ENCODE data around the gene PPARGC1A.

The PPARGC1A gene

DNA sequence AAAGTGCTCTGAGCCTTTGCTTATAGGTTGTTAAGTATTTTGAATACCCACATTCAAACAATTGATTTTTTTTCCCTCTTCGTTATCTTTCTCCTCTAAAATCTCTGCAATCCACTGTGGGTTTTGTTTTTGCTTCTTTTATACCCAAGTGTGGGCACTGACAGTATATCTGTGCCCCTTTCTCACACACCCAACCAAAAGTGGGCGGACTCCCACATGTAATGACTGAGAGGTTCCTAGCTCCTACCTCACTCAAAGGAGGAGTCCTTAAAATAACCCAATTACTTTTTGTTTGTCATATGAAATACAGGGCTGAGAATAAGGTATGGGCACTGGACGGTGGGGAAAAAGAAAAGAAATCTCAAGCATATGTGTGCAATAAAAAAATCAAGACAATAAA lies 51.7 kb downstream of the PPARGC1A start:
- no peak for DNase-seq (ENCODE audit: low read depth)

DNA sequence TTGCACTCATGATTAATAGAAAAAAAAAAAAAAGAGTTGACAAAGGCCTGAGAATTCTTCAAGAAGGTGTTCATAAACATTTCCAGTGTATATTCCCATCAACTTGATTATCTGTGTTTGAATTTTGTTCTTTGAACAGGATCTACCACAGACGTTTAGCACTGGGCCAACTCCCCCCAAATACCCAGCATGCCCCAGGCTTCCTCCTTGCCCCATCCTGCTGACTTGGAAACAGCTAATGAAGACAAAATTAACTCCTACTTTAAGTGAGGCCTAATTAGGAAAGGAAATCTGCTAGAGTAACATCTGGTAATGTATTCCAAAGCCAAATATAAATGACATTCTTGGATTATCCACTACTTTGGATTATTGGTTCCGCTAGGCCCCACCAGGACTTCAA lies 52.5 kb downstream of the PPARGC1A start:
- DNase-seq (ENCODE audit: low read depth) = no peak

DNA sequence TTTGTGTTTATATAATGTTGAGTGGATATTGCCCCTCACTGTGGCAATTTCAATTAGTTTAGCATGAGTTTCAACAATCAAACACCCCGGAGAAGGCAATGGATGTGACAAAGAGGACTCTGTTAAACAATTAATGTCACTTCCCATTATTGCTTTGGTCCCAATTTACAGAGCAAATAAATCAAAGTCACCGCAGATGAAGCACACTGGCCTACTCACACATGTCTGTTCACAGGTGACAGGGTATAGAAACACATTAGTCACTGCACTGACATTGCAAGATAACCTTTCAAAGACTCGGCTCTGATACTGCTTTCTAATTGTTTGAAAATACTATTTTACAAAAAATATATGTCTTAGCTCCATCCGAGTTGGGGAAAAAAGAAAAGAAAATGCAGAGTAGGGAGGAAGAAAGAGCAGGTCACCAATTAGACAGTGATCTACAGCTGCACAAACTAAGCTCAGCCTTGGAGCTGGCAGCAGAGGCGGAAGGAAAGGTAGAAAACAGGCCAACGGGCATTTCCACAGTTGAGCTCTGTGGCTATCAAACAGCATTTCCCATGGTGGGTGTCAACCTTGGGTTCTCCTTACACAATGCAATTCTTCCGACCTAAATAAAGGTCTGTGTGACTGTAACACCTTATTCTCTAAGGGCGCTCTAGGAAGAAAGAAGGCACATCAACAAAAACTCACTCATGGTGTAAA lies 53.9 kb downstream of the PPARGC1A start:
- DNase-seq (ENCODE audit: low read depth) = no peak

DNA sequence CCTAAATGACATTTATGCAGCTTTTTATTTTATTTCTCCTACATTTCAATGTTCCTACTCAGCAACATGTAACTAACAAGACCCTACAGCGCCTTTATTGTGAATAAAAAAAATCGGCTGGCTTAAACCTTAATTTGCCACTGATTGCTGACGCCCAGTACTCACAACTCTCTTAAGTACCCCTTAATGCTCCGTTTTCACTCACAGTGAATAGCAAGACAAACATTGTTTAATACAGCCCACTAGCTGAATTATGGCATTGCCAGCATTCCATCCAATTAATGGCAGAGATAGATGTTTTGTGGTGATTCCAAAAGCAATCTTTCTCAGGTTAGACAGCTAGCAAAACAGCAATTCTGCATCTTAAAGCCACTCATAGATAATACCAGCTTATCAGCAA lies 61.1 kb downstream of the PPARGC1A start:
- DNase-seq (ENCODE audit: low read depth) = no peak

DNA sequence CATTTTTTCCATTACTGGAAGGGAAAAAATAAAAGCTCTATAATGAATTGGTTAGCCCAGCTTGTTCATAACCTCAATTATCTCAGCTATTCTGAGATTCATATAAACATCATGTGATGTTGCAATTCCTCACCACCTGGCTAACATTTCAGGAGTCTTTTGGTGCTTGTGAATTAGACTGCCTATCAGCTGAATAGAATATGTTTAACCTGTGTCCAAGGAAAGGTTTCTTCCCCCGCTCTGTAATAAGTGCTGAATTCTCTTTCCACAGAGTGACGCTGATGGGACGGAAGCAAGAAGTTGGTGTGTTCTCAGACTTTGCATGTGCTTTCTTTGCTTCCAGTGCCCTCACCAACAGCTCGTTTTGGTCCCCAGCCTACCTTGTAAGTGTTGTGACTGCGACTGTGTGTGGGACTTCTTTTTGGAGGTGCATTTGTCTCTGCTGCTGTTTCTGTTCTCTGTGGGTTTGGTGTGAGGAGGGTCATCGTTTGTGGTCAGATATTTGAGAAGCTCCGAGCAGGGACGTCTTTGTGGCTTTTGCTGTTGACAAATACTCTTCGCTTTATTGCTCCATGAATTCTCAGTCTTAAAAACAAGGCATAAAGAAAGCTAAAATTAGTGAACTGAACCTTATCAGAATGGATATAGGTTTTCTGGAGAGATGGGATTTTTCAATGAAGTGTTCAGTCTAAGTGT lies 61.7 kb downstream of the PPARGC1A start:
- DNase-seq (ENCODE audit: low read depth) = no peak

DNA sequence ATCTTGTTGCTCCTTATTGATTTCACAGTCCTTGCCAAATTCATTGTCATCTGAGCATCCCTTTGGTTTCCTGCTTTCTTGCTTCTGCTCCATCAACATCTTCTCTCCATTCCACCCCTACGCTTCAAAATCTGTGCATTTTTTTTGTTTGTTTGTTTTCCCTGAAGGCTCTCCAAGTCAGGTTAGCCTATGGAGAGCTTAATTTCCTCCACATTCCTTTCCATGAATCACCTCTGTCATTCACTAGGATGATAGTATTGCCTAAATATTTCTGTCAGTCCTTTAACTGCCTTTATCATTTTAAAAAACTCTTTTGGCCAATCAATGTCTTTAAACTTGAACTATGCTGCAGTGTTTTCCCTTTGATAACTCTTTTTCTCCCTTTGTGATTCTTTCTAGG lies 67.7 kb downstream of the PPARGC1A start:
- DNase-seq (ENCODE audit: low read depth) = no peak

DNA sequence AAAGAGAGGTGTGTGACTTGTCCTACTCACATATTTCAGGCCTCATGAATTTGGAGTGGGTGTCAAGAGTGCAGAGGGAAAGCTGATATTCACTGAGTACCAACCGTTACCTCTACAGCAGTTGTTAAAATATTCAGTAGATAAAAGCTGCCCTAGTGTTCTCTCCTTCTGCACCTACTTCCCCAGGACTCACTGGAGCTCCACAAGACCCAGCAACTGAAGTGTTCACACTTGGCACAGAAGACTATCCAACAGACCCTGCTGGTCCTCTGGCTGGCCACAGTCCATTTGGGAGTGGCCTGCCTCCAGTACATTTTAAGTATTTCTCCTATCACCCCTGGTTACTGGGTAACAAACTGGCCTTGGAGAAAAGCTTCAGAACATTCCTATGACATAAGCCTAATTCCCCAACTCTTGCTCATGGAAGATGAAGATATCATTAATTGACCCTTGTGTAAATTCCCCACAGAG lies 70.8 kb downstream of the PPARGC1A start:
- peak; percentile 8 for DNase-seq (ENCODE audit: low read depth)

DNA sequence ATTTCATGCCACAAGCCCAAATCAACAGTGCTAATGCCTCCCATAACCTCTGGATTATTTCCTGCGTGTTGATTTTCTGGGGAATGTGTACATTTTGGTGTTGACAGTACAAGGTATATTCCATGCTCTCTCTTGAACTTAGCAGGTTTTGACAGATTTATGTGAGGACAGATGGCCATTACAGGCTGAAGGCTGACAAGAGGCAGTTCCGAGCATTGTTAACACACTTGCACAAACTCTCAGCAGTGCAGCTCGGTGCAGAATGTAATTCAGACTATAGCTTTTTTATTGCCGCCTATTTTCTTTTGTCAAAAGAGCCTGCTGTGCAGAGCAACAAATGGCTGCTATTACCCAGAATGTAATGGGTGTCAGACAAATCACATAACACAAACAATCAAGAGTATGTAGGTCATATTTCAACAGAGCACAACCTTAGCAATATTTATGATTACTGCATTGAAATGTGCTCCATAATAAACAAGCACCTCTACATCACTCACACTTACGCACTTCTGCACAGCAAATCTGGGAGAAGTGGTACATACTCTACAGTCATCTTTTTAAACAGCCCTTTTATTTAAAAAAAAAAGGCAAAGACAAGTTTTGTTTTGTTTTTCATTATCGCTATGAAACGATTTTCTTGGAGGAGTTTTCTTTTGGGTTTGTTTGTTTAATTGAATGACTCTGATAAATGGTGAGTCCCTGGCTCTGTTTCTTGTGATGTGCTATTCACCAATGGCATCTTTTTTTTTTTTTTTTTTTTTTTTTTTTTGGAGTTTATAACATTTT lies 71.6 kb downstream of the PPARGC1A start:
- no peak for DNase-seq (ENCODE audit: low read depth)

DNA sequence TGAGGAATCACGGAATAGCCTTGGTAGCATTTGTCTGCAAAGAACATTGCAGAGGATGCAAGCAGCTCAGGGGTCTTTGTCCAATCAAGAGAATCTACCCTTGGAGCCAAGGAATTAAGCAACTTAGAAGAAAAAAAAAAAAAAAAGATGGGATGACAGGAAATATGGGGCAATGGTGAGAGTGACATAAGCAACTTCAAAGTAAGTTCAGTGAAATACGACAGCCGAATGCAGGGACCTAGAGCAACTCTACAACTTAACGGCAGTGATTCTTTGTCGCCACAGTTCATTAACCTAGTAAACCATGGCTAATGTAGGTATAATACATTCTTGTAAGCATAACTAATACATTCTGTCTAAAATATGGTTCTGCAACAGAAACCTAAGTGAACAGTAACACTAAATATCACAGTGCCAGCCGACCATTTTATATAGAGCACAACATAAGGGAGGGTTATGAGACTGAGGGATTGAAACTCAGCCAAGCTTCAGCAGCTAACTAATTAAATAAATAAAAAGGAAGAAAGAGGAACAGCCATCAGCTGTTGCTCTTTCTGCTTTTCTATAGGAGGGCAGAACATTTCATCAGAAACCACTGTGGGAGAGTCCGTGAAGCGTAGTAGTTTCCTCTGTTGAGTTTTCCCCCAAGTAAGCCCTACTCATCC lies 74.7 kb downstream of the PPARGC1A start:
- DNase-seq (ENCODE audit: low read depth) = no peak

DNA sequence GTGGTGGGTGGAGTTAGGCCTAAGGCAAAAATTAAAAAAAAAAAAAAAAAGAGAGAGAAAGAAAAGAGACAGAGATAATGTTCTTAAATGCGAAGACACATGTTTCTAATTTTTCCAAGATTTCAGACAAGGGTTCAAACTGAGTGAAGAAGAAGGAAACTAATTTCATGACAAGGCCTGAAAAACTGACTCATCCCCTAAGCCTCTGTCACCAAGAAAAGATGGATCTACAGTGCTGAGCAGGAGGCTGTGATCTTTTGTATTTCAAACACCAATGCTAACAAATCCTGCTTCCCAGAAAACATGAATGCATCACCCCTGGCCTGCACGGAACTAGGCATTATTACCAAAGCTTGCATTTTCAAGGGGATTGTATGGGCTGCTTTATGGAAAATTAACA lies 75.3 kb downstream of the PPARGC1A start:
- DNase-seq (ENCODE audit: low read depth) = no peak

DNA sequence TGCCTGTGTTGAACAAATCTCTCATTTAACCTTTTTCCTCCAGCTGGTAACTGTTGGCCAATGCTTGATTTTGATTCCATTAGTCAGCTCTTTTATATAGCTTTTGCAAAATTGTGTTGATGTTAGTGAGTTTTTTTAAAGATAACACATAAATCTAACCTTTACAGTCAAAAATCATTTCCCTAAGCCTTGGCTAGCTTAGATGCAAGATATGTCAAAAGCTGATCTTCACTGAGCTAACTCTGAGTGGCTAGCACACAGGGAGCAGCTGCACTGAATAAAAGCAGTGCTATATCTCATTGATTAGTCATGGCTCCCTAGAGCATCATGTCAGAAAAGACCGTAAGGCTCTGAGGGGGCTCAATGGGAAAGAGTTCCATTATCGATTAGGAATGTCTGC lies 78.7 kb downstream of the PPARGC1A start:
- no peak for DNase-seq (ENCODE audit: low read depth)

DNA sequence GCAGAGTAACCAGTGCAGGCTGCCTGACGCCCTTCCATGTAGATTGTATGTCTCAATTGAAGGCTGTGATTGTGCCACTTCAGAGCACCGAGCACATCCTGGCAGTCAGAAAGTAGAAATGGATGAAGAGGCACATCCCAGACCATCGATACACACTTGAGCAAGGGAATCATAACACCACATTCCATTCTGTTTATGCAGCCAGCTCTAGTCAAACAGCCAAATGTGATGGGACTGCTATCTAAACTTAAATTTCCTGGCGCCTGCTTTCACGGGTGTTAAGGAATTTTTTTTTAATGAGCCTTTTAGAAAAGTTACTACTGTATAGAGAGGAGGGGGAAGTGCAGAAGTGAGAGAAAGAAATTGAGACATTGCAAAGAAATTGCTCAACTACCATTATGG lies 84.4 kb downstream of the PPARGC1A start:
- no peak for DNase-seq (ENCODE audit: low read depth)

DNA sequence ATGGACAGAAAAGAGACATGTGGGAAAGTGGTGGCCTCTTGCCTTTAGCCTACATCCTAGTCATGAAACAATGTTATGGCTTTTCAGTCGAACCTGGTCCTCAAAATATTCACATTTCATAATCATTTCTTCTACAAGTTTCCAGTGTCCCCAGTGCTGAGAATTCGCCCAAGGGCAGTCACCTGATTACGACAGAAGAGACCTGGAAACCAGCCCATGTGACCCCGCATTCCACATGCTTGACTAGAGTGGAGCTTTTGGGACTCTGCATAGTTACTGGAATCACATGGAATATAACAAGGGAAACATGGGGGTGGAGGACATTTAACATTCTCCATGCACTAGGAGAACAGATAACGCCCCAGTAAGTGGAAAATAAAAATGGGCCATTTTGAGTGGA lies 100.1 kb downstream of the PPARGC1A start:
- peak; percentile 55 for DNase-seq (ENCODE audit: low read depth)

DNA sequence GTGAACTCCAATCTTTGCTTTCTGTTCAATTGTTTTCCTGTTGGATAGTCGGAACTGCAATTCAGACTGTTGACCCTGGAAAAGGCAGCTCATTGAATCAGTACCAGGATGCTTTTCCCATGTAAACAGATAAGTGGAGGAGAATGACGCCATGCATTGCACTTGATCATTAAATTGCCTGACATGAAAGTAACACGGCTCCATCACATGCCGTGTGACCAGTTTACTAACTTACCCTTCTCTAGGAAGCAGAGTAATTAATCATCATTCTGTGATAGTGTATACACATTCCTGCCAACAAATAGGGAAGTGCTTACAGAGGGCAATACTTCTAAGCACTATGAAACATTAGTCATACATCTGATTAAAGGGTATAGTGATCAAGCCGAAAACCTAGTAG lies 101.4 kb downstream of the PPARGC1A start:
- DNase-seq (ENCODE audit: low read depth) = no peak

DNA sequence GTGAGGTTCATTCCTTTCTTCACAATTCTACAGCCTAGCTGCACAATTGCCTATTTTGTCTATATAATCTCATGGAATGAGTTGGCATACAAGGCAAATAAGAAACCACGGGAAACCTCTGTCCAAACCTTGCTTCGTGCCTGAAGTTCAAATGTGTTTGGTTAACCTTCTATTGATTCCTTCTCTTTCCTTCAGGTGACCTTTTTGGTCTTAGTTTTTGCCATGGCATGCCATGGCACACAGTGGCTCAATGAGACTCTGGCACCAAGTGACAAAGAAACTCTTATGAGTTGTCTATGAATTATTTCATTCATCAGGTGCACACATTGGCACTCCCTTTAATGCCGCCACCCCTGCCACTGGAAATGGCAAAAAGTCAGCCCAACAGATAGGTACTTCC lies 101.8 kb downstream of the PPARGC1A start:
- no peak for DNase-seq (ENCODE audit: low read depth)

DNA sequence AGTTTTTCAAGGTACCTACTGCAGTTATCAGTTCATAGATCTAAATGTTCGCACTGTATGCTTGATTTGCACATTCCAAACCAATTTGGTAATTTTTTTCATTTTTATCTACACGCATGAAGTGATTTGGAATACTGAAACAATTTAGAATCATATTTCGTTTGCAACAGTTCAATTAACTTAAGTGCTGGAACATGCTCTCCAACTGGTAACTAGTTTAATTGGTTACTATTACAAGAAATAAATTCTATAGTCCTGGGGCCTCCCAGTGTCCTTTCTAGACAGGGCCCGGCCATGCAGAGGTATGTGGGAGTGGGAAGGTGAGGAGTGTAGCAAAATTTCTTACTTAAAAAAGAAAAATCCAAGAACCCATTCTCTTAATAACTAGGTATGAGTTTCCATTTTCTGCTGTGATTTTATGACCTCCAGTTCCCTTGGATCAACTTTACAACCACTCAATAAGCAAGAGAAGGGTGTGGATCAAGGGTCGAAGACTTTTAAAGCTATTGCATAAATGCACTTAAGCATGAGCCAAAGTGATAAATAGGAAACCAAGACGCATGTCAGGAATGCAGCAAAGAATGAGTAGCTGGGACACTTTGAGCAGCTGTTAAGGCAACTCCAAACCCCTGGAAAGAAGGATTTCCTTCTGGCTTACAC lies 106.9 kb downstream of the PPARGC1A start:
- no peak for DNase-seq (ENCODE audit: low read depth)

DNA sequence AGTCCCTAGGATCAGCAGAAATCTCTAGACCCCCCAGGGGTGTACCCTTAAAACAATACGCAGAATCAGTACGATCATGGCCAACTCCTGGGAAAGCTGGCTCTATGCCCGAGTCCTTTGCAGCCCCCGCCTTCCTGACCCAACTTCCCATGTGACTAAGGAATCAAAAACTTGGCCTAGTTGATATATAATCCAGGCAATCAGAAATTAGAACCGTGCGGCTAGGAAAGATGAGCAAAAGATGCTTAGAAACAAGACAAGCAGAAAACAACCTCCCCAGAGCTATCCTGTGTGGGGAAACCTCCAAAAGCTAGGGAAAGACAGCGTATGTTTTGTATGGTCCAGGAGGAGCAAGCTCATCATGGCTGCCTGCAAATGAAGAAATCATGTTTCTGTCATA lies 110.0 kb downstream of the PPARGC1A start:
- DNase-seq (ENCODE audit: low read depth) = no peak

DNA sequence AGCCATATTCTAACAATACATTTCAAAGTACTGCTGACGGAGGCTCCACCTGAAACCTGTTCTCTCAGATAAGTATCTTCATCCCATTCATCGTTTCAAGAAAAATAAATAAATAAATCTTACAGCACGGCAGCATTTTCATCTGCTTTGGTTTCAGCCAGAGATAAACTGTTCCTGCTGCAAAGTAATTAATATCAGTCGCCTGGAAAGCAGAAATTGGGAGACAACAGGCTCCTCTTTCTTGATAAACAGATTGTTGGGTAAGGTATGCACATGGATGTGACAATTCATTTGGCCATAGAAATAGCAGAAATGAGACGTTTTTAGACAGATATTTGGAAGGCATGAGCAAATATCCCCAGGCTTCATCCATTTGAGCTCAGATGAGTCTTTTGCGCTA lies 110.4 kb downstream of the PPARGC1A start:
- DNase-seq (ENCODE audit: low read depth) = no peak

DNA sequence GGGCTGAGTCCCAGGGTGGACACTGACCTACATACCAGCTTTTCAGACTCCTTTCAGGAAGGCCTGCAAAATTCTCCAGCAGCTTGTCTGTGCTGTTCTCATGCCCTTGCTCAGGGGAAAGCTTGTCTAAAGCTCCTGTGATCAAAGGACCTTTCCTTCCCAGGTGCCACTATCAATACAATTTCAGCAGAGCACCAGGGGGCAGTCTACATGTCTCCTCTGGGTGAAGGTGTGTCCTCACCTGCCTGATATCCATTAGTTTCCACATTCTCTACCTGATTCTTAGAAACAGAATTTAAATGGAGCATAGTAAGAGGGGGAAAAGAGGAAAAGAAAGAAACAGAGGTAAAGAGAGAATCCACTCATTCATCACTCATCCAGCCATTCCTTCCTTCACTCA lies 114.2 kb downstream of the PPARGC1A start:
- no peak for DNase-seq (ENCODE audit: low read depth)

DNA sequence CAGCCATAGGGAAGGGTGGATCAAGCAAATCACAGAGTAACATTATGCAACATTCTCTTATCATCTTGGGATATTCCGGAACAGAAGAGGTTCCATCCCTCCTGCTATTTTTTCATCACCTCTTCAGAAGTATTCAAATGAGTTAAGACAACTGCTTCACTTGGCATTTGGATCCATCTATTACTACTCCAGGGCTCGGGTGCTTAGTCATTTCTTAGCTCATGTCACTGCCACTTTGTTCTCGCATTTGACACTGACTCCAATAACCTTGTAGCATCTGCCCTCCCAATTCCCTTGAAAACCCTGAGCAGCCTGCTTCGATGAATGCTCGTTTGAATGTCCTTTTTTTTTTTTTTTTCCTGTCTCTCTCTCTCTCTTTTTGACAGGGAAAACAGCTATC lies 114.9 kb downstream of the PPARGC1A start:
- DNase-seq (ENCODE audit: low read depth) = no peak

DNA sequence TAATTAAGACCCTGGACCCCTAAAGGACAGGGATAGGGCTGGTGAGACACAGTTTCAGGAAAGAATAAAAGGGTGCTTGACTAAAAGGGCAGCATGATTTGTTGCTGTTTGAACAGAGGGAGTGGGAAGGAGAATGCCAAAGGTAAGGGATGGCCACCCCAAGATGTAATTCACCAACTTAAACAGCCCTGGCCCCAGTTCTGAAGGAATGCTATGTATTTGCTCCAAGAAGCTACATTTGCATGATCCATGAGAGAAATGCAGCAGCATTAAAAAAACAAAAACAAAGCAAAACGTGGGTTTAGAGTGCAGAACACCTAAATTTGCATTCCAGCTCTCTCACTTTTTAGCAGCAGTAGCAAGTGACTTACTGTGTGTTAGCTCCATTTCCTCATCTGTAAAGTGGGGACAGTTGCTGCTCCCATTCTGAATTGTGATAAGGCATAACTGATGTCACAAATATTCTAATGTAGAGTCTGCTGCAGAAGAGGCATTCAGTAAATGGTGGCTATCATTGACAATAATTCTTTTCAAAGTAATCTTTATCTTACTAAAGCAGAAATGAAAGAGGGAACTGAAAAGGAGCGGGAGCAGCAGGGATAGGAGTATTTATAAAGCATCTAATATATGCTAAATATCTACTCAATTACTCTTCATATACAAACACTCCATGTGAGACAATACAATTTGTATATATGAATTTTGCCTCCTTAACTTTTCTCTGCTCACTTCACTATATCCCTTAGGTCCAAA lies 115.8 kb downstream of the PPARGC1A start:
- DNase-seq (ENCODE audit: low read depth) = no peak
